GM18517 (cell line): ENCODE data around the gene BECN2.

ENCODE experiments used
- ATAC-seq: cut with Tn5 transposase; IDR thresholded peaks from one replicate; pipeline ENCODE4 v1.9.1; 2021; ENCODE audit warnings: mild to moderate bottlenecking, moderate library complexity; ENCODE audit not compliant: unreplicated experiment

The BECN2 gene, protein sequence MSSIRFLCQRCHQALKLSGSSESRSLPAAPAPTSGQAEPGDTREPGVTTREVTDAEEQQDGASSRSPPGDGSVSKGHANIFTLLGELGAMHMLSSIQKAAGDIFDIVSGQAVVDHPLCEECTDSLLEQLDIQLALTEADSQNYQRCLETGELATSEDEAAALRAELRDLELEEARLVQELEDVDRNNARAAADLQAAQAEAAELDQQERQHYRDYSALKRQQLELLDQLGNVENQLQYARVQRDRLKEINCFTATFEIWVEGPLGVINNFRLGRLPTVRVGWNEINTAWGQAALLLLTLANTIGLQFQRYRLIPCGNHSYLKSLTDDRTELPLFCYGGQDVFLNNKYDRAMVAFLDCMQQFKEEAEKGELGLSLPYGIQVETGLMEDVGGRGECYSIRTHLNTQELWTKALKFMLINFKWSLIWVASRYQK

GRCh38 chr1:241957692-241958494 is at the start of gene BECN2:
BECN2 (plus strand) TSS chr1:241957767; CDS start chr1:241957767, 0 bp downstream.
- no peak for ATAC-seq

- ATAC-seq = no peak
These were observed 41.4 kb upstream of the BECN2 start for GRCh38 chr1:241916196-241916595.

DNA sequence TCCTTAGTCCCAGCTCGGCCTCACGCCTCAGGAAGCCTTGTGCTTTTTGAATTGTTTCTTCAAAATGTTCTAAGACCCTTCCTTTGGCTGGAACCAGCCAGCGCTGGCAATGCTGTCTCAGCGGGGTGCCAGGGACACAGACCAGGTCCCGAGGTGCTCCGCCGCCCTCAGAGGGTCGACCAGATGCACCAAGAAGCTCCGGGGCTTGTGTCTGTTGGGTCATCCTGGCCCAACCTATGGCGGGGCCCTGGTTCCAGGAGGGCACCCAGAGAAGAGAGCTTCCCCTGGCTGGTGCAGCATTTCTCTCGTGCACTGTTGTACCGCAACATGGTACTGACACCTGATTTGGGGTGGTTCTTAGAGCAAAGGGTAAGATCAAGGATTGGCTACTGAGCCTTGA is 40.1 kb upstream of the BECN2 start:
- ATAC-seq = no peak

DNA sequence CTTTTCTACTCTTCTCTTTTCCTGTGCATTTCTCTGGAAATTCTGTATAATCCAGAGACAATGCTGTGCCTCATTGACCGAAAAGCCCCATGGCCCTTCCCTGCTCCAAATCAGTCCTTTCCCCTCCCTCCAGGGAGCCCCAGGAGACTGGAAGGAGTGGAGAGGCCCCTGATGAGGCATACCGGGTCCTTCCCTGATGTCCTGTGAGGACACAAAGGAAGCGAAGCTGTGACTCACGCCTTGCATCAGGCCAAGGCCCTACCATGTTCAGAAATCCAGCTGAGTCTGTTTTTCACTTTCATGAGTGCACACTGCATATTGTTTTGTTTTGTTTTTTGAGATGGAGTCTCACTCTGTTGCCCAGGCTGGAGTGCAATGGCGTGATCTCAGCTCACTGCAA is 38.7 kb upstream of the BECN2 start:
- no peak for ATAC-seq

- ATAC-seq = no peak
These were observed 33.3 kb upstream of the BECN2 start for GRCh38 chr1:241924080-241924808.

DNA sequence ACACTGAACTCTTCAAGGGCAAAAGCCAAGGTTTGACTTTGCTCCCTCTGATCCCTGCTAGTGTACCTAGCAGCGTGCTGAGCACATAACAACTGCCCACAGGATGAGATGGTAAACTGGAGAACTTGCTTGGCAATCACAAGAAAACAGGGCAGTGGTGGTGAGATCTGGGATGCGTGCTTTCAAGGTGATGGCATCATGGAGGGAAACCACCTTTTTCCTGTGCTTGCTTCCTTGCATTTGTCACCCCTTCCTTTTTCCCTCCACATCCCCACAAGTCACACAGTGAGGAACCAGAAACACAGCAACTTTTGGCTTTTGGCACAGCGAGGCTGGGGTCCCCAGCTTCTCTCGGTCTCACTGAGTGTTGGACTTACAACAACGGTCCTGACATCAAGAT is 31.4 kb upstream of the BECN2 start:
- no peak for ATAC-seq

DNA sequence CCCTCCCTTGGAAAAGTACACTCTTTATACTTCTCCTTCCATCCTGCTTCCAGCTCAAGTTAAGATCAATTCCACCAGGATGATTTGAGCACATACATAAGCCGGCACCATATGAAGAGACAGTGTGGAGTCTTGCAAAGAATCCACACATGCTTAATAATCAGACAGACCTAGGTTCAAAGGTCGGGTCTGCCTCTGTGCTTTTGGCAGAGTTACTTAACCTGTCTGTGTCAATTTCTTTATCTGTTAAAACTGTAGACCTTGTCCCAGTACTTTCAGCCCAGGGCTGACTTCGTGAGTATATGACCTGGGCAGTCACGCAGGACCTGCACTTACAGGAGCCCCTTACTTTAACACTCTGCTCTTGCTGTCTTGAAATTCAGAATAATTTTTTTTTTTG is 30.2 kb upstream of the BECN2 start:
- ATAC-seq = no peak

DNA sequence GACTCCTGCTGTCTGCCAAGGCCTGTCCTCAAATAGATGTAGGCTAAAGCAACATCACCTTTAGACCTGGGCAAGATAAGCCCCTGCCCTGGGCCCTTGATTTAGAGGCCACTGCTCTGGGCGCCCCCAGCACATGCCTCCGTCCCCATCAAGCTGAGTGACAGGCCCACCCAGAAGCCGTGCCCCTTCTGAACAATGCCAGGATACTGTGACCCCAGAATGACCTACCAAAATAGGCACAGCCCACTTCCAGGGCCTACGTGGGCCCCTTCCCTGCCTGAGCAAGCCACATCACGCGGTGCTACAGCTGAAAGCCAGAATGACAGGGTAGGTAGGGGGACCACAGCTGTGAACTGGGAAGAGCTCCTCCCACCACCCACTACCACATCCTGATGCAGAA is 24.7 kb upstream of the BECN2 start:
- no peak for ATAC-seq

DNA sequence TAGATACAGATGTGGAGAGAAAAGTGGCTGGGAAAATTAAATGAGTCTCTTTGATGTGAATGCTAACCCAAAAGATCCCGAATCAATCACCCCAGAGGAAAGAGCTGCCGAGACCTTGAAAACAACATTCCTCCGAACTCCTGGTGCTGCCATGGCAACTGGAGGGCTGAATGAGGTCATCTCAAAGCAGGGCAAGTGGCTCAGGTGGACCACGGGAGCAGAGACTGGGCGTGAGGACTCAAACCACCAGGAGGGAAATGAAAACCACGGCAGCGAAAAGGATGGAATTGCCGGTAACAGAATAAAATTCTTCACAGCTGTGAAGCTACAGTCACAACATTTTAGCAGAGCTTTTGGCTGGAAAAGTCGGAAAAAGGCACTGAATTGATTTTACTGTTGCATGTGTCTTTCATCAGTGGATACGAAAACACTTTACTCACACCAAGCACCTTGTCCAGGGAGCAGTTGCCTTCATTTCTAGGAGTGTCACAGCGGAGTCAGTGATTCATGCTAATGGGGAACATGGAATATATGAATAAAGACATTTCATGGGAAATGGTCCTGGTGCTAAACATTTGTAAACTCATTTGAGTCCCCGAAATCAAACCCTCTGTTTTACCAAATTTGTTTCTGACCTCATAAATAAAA is 23.2 kb upstream of the BECN2 start:
- ATAC-seq = no peak

DNA sequence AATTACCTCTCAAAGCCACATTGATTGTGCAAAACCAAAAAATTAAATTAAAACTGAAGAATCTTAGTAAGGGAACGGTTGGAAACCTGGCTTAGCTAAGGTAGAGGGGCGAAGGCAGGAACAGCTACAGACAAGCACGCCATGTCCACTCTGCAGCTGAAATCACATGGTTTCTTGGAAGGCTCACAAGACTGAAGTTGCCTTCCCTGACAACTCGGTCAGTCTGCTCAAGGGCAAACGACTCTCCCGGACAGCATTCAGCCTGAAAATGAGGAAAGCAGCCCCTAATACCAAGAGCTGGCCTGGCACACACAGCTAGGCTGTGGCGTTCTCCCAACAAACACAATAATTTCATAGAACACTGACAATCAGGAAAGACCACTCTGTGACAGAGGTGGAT is 22.7 kb upstream of the BECN2 start:
- no peak for ATAC-seq

DNA sequence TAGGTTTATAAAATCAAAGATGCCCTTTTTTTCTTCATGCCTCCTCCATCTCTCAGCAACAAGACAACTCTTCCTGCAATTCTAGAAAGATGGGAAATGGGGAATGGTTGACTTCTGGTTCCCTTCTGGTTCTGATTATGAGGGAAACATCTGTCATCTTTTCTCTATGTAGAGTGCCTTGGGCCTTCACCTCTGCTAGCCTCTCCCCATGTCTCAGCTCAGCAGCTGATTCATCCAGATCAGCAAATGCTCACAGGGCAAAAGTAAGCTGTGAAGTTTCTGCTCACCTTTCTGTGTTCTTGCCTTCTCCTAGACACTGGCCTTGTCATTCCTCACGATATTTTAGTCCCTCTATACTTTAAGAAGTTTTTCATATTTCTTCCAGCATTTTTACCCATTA is 17.8 kb upstream of the BECN2 start:
- no peak for ATAC-seq

GRCh38 chr1:241942738-241943137 is 14.8 kb upstream of the BECN2 start:
- no peak for ATAC-seq

DNA sequence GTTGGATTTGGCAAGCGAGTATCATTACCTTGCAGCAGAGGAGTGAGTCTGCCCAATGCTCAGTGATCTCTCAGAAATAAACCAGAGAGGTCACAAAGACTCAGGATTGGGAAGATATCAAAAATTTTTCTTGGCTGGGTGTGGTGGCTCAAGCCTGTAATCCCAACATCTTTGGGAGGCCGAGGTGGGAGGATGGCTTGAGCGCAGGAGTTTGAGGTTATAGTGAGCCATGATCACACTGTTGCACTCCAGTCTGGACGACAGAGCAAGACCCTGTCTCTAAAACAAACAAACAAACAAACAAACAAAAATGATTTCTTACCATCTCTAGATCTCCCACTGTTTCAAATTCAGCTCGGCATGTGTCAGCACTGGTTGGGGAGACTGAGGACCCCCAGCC is 13.3 kb upstream of the BECN2 start:
- no peak for ATAC-seq

- no peak for ATAC-seq
These were observed 10.2 kb upstream of the BECN2 start for GRCh38 chr1:241947354-241947753.

DNA sequence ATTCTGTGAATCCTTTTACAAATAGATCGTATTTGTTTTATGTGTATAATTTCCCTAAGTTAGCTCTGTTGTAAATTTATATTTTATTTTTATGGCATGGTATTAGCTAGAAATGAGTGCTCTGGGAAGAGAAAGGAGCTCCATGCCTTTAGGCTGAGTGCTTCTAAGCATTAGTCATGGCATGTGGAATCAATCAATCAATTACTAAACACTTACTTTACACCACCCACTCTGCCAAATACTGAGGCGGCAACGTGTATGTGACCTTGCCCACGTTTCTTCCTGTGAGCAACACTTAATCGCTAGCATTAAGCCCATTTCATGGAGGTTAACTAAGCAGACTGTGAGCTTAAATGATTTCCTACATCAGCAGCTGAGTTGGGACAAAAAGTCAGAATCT is 7.2 kb upstream of the BECN2 start:
- no peak for ATAC-seq

DNA sequence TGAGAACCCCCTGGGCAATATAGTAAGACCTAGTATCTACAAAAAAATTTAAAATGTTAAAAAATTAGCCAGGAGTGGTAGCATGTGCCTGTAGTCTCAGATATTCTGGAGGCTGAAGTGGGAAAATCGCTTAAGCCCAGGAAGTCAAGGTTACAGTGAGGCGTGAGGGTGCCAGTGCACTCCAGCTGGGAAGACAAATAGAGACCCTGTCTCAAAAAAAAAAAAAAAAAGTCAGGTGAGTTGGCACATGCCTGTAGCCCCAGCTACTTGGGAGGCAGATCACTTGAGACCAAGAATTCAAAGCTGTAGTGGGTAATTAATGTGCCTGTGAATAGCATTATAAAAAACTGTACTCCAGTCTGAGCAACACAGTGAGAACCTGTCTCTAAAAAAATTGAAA is 4.6 kb downstream of the BECN2 start:
- no peak for ATAC-seq

DNA sequence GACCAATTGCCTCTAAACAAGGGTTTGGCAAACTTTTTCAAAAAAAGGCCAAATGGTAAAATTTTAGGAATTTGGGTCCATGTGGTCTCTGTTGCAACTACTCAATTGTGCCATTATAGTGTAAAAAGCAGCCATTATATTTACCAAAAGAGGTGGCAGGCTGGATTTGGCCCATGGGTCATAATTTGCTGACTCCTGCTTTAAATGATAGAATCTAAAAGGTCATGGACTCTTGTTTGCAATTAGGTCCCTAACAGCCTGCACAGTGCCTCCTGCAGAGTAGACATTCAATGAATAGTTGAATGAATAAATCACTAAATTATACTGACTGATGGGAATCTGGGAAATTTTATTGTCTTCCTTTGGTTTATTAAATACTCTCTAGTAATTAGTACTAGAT is 6.2 kb downstream of the BECN2 start:
- no peak for ATAC-seq

GRCh38 chr1:241964550-241965282 is 7.1 kb downstream of the BECN2 start:
- ATAC-seq = no peak

DNA sequence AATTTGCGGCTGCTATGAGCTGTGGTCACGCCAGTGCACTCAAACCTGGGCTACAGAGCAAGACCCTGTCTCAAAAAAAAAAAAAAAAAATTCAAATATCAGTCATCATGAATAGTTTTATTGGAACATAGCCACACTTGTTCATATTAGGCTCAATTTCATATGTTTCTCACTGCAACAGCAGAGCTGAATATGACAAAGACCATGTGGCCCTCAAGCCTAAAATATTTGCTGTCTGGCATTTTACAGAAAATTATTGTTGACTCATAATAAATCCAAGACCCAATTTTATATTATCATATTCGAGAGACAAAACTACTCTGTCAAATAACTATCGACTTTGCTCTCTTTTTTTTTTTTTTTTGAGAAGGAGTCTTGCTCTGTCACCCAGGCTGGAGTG is 11.0 kb downstream of the BECN2 start:
- no peak for ATAC-seq

DNA sequence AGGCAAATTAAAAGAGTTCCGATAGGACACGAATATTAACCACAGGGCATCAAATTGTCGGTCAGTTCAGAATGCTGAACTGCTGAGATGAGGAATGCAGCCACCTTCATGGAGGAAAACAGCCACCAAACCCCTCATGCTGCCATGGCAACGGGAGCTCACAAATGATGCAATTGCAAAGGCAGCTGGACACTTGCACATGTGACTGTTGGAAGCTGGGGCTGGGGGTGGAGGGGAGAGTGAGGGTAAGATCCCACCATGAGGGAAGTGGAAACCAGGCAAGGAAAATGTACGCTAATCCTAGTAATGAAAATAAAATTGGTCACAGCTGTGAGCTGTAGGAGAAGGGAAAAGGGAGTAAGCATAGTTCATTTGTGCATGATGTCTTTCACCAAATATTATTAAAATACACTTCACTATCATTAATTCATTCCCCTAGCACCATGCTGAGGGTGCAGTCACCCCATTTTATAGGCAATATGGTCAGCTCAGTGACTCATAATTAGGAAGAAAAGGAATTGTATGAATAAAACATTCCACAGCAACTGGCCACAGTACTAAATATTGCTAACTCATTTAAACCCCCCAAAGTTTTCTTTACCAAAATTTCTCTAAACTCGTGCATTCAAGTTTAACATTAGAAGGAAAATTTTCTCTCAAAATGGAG is 15.3 kb downstream of the BECN2 start:
- ATAC-seq = no peak
